ENCODE measurements around the gene PANX1. TPM values are rescaled to one million over a fixed set of nuclear protein-coding genes. Genes with fewer than 3 reads are reported as not detected.
"Not testable (repeated sequence)": the region's sequence is repeated elsewhere in the genome, so short reads cannot be mapped to it uniquely, and the experiment has no call there.

Gene PANX1
- total RNA-seq, 1 donor from 2014 or later = 42.1 TPM

DNA sequence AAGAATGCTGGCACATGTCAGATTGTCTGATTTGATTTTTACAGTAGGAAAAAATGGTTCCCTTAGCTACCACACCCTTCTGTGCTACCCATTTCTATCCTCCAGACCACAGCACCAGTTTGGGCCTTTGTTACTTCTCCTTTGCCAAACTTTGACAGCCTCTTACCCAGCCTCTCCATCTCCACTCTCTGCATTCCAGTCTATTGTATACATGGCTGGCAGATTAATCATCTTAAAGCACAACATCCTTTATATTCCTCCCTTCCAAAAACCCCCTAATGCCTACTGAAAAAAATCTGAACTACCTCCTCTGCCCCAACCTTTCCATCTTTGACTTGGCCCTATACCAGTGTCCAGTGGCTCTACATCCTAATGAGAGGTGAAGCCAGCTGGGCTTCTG lies 10.8 kb upstream of the PANX1 start:
- Histone ChIP-seq H3K27me3 (ENCODE audit: insufficient read depth, low read length) (no peaks in the 10 kb centered on the region), H3K79me2 (ENCODE audit: insufficient read depth, low read length) (no peaks in the 10 kb centered on the region), H3K4me3 (ENCODE audit: insufficient read depth, low read depth, low read length) (no peak overlapping the region), H3K4me2 (ENCODE audit: low read length) (peak overlapping the region; percentile 31), H3K9ac (ENCODE audit: low read length) (no peak overlapping the region), H3K9me3 (ENCODE audit: insufficient read depth, low read depth, low read length) (no peaks in the 10 kb centered on the region), H3K27ac (ENCODE audit: low read depth, low read length) (no peak overlapping the region), H3K4me1 (ENCODE audit: insufficient read depth, low read length) (peaks cover 26% of the 10 kb centered on the region), H3K36me3 (ENCODE audit: insufficient read depth, low read length) (no peaks in the 10 kb centered on the region), H2AFZ (ENCODE audit: low read depth, low read length) (no peak overlapping the region), H4K20me1 (ENCODE audit: insufficient read depth, low read length) (no peaks in the 10 kb centered on the region)
- Mint-ChIP-seq H3K27ac (ENCODE audit: unreplicated experiment) (peak overlapping the region; percentile 28), H3K9me3 (ENCODE audit: unreplicated experiment) (peaks cover 10% of the 10 kb centered on the region), H3K27me3 (ENCODE audit: low read depth, unreplicated experiment) (peaks cover 2% of the 10 kb centered on the region), H3K36me3 (ENCODE audit: low read depth, unreplicated experiment) (no peaks in the 10 kb centered on the region), H3K4me1 (ENCODE audit: low read depth, unreplicated experiment) (peaks cover 17% of the 10 kb centered on the region), H3K4me3 (ENCODE audit: unreplicated experiment) (no peak overlapping the region)
- DNase-seq (ENCODE audit: low read depth) (peak; percentile 42), FAIRE-seq (no peak)
- TF ChIP-seq EZH2 (IDR thresholded peaks at IDR 0.05; ENCODE audit: insufficient read depth, low read length) = no peak
- TF ChIP-seq, protein P1, sequence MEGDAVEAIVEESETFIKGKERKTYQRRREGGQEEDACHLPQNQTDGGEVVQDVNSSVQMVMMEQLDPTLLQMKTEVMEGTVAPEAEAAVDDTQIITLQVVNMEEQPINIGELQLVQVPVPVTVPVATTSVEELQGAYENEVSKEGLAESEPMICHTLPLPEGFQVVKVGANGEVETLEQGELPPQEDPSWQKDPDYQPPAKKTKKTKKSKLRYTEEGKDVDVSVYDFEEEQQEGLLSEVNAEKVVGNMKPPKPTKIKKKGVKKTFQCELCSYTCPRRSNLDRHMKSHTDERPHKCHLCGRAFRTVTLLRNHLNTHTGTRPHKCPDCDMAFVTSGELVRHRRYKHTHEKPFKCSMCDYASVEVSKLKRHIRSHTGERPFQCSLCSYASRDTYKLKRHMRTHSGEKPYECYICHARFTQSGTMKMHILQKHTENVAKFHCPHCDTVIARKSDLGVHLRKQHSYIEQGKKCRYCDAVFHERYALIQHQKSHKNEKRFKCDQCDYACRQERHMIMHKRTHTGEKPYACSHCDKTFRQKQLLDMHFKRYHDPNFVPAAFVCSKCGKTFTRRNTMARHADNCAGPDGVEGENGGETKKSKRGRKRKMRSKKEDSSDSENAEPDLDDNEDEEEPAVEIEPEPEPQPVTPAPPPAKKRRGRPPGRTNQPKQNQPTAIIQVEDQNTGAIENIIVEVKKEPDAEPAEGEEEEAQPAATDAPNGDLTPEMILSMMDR (IDR thresholded peaks at IDR 0.05; ENCODE audit: insufficient read depth, low read depth, low read length) = no peak

DNA sequence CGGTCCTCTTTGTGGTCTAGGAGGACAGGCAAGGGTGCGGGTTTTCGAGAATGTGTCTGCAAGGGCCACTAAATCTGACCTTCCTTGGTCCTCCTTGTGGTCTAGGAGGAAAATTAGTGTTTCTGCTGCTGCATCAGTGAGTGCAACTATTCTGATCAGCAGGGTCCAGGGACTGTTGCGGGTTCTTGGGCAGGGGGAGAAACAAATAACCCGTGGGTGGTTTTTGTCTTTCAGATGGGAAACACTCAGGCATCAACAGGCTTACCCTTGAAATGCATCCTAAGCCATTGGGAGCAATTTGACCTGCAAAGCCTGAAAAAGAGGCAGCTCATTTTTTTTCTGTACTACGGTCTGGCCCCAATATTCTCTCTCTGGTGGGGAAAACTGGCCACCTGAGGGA lies 9.0 kb upstream of the PANX1 start:
- not testable (repeated sequence) for H3K27ac Mint-ChIP-seq (ENCODE audit: unreplicated experiment); H3K79me2 ChIP-seq (ENCODE audit: insufficient read depth, low read length); H3K27me3 ChIP-seq (ENCODE audit: insufficient read depth, low read length); H3K36me3 Mint-ChIP-seq (ENCODE audit: low read depth, unreplicated experiment); DNase-seq (ENCODE audit: low read depth); H3K9ac ChIP-seq (ENCODE audit: low read length); H3K36me3 ChIP-seq (ENCODE audit: insufficient read depth, low read length); H3K27ac ChIP-seq (ENCODE audit: low read depth, low read length); H3K9me3 Mint-ChIP-seq (ENCODE audit: unreplicated experiment); FAIRE-seq; H3K4me3 ChIP-seq (ENCODE audit: insufficient read depth, low read depth, low read length); H3K27me3 Mint-ChIP-seq (ENCODE audit: low read depth, unreplicated experiment); H3K4me3 Mint-ChIP-seq (ENCODE audit: unreplicated experiment); H2AFZ ChIP-seq (ENCODE audit: low read depth, low read length); H3K4me2 ChIP-seq (ENCODE audit: low read length); H4K20me1 ChIP-seq (ENCODE audit: insufficient read depth, low read length); H3K9me3 ChIP-seq (ENCODE audit: insufficient read depth, low read depth, low read length)
- peaks cover 10% of the 10 kb centered on the region for H3K4me1 Mint-ChIP-seq (ENCODE audit: low read depth, unreplicated experiment)
- peaks cover 26% of the 10 kb centered on the region for H3K4me1 ChIP-seq (ENCODE audit: insufficient read depth, low read length)

DNA sequence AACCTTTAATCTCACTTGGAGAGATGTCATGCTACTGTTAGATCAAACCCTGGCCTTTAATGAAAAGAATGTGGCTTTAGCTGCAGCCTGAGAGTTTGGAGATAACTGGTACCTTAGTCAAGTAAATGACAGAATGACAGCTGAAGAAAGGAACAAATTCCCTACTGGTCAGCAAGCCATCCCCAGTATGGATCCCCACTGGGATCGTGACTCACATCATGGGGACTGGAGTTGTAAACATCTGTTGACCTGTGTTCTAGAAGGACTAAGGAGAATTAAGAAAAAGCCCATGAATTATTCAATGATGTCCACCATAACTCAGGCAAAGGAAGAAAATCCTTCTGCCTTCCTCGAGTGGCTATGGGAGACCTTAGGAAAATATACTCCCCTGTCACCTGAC lies 8.1 kb upstream of the PANX1 start:
- H4K20me1 ChIP-seq (ENCODE audit: insufficient read depth, low read length); H3K27me3 ChIP-seq (ENCODE audit: insufficient read depth, low read length); H3K36me3 Mint-ChIP-seq (ENCODE audit: low read depth, unreplicated experiment); H3K27me3 Mint-ChIP-seq (ENCODE audit: low read depth, unreplicated experiment); H3K27ac Mint-ChIP-seq (ENCODE audit: unreplicated experiment); H3K9ac ChIP-seq (ENCODE audit: low read length); H3K36me3 ChIP-seq (ENCODE audit: insufficient read depth, low read length); H3K9me3 Mint-ChIP-seq (ENCODE audit: unreplicated experiment); H2AFZ ChIP-seq (ENCODE audit: low read depth, low read length); H3K79me2 ChIP-seq (ENCODE audit: insufficient read depth, low read length); DNase-seq (ENCODE audit: low read depth); FAIRE-seq; H3K9me3 ChIP-seq (ENCODE audit: insufficient read depth, low read depth, low read length); H3K4me3 ChIP-seq (ENCODE audit: insufficient read depth, low read depth, low read length): not testable (repeated sequence)
- peak overlapping the region; percentile 14 for H3K4me3 Mint-ChIP-seq (ENCODE audit: unreplicated experiment)
- Histone ChIP-seq H3K27ac (ENCODE audit: low read depth, low read length) (peak overlapping the region; percentile 44), H3K4me2 (ENCODE audit: low read length) (peak overlapping the region; percentile 61), H3K4me1 (ENCODE audit: insufficient read depth, low read length) (peaks cover 26% of the 10 kb centered on the region)
- peaks cover 10% of the 10 kb centered on the region for H3K4me1 Mint-ChIP-seq (ENCODE audit: low read depth, unreplicated experiment)

DNA sequence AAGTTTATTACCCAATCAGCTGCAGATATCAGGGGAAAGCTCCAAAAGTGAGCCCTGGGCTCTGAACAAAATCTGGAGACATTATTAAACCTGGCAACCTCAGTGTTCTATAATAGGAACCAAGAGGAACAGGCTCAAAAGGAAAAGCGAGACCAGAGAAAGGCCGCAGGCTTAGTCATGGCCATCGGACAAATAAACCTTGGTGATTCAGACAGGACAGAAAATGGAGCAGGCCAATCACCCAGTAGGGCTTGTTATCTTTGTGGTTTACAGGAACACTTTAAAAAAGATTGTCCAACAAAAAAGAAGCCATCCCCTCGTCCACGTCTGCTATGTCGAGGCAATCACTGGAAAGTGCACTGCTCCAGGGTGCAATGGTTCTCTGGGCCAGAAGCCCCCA lies 7.7 kb upstream of the PANX1 start:
- FAIRE-seq = no peak
- Histone ChIP-seq H3K4me1 (ENCODE audit: insufficient read depth, low read length) (peaks cover 26% of the 10 kb centered on the region), H3K27ac (ENCODE audit: low read depth, low read length) (peak overlapping the region; percentile 44), H3K79me2 (ENCODE audit: insufficient read depth, low read length) (no peaks in the 10 kb centered on the region), H3K9me3 (ENCODE audit: insufficient read depth, low read depth, low read length) (no peaks in the 10 kb centered on the region), H2AFZ (ENCODE audit: low read depth, low read length) (peak overlapping the region; percentile 5), H3K27me3 (ENCODE audit: insufficient read depth, low read length) (no peaks in the 10 kb centered on the region), H3K9ac (ENCODE audit: low read length) (no peak overlapping the region), H3K36me3 (ENCODE audit: insufficient read depth, low read length) (no peaks in the 10 kb centered on the region), H3K4me2 (ENCODE audit: low read length) (peak overlapping the region; percentile 61), H3K4me3 (ENCODE audit: insufficient read depth, low read depth, low read length) (no peak overlapping the region), H4K20me1 (ENCODE audit: insufficient read depth, low read length) (no peaks in the 10 kb centered on the region)
- Mint-ChIP-seq H3K27me3 (ENCODE audit: low read depth, unreplicated experiment) (no peaks in the 10 kb centered on the region), H3K9me3 (ENCODE audit: unreplicated experiment) (peaks cover 10% of the 10 kb centered on the region), H3K4me3 (ENCODE audit: unreplicated experiment) (no peak overlapping the region), H3K27ac (ENCODE audit: unreplicated experiment) (no peak overlapping the region), H3K36me3 (ENCODE audit: low read depth, unreplicated experiment) (no peaks in the 10 kb centered on the region), H3K4me1 (ENCODE audit: low read depth, unreplicated experiment) (peaks cover 10% of the 10 kb centered on the region)
- DNase-seq (ENCODE audit: low read depth) = peak; percentile 87
- TF ChIP-seq, protein P1 (IDR thresholded peaks at IDR 0.05; ENCODE audit: insufficient read depth, low read depth, low read length) = no peak
- TF ChIP-seq EZH2 (IDR thresholded peaks at IDR 0.05; ENCODE audit: insufficient read depth, low read length) = no peak

All from astrocyte (in vitro differentiated cells and primary cell).